K562 (cell line): ENCODE results near the gene FRMD5. TPM values are rescaled to one million over a fixed set of nuclear protein-coding genes. Genes with fewer than 3 reads are reported as not detected.

ENCODE experiments used
- ATAC-seq: fragments of 200-7000 bp; cut with Tn5 transposase; 3 replicates; pipeline ENCODE4 v1.9.1; 2020; ENCODE audit warnings: moderate library complexity
- BruUV-seq: library from RNA; stranded (reverse); fragments of 400-500 nt; replicated peaks from 2 replicates; lab custom pipeline; 2021; lab: Mats Ljungman, UMichigan
- CTCF ChIA-PET: fragments of 300-600 bp; formaldehyde crosslinking; extraction: SDS; loops from one replicate; lab custom pipeline; 2021; ENCODE audit warnings: low intra/inter-chr PET ratio; lab: Yijun Ruan, JAX
- POLR2A ChIA-PET: fragments of 300-600, 350-650 bp; sonication (Branson Sonifier 250); formaldehyde crosslinking; extraction: SDS; loops from one replicate; lab custom pipeline; 2021; ENCODE audit warnings: antibody characterized with exemption, inconsistent platforms; lab: Yijun Ruan, JAX
- DNase-seq, 4 experiments: peaks; one replicate each; pipeline versions ENCODE4 v3.0.0 to v3.0.0-alpha.2; 2011 to 2018; ENCODE audit warnings: low spot score in 3 of 4, mixed read lengths in 3 of 4; ENCODE audit errors: extremely low read depth in 1 of 4
- FAIRE-seq: peaks from 2 replicates; lab custom pipeline; 2011; peaks lifted over from hg19 to GRCh38; lab: Jason Lieb, UNC
- H2AFZ ChIP-seq: 2 replicates; pipeline ENCODE4 v1.6.0; 2011; ENCODE audit warnings: low read depth, low read length, control low read depth, inconsistent platforms
- H3K27ac ChIP-seq: fragments of 200-600 bp; 3 replicates; pipeline ENCODE4 v1.8.0; 2011; ENCODE audit warnings: low read depth, mild to moderate bottlenecking, control low read depth, inconsistent platforms, low read length, moderate library complexity, mixed read lengths; ENCODE audit errors: extremely low read depth
- H3K27me3 ChIP-seq, 2 experiments: fragments of 300-600 bp in 1 of 2; 2 replicates in 1 of 2; 3 replicates in 1 of 2; pipeline versions ENCODE4 v1.6.0 to v1.8.0; 2011; ENCODE audit warnings: inconsistent platforms in 2 of 2, low read length in 2 of 2, mild to moderate bottlenecking in 1 of 2, mixed read lengths in 1 of 2, moderate library complexity in 1 of 2; ENCODE audit not compliant: control insufficient read depth in 2 of 2, insufficient read depth in 2 of 2
- H3K36me3 ChIP-seq: fragments of 300-600 bp; 3 replicates; pipeline ENCODE4 v1.8.0; 2011; ENCODE audit warnings: mild to moderate bottlenecking, low read length, inconsistent platforms; ENCODE audit not compliant: control insufficient read depth, insufficient read depth
- H3K4me1 ChIP-seq, 2 experiments: fragments of 200-600 bp in 1 of 2; replicated peaks in 1 of 2; 2 replicates in 1 of 2; 3 replicates in 1 of 2; pipeline versions ENCODE4 v1.5.1 to v1.8.0; 2011; ENCODE audit warnings: inconsistent platforms in 2 of 2, low read length in 2 of 2, mild to moderate bottlenecking in 1 of 2, mixed read lengths in 1 of 2, moderate library complexity in 1 of 2; ENCODE audit not compliant: control insufficient read depth in 2 of 2, insufficient read depth in 2 of 2
- H3K4me2 ChIP-seq: 2 replicates; pipeline ENCODE4 v1.6.1; 2011; ENCODE audit warnings: low read length, control low read depth, inconsistent platforms, mixed read lengths; ENCODE audit not compliant: insufficient read depth
- H3K4me3 ChIP-seq: fragments of 200-600 bp; sonication (generic), shearing (Covaris generic); 2 replicates; pipeline ENCODE4 v1.5.1; 2016; ENCODE audit warnings: control low read depth, inconsistent platforms
- H3K79me2 ChIP-seq: fragments of 200-600 bp; 3 replicates; pipeline ENCODE4 v1.8.0; 2011; ENCODE audit warnings: low read length, inconsistent platforms; ENCODE audit not compliant: control insufficient read depth, insufficient read depth
- H3K9ac ChIP-seq, 2 experiments: 2 replicates each; pipeline versions ENCODE4 v1.6.0 to v1.6.1; 2011; ENCODE audit warnings: low read depth in 2 of 2, low read length in 2 of 2, control low read depth in 1 of 2, inconsistent platforms in 1 of 2, mild to moderate bottlenecking in 1 of 2, mixed read lengths in 1 of 2; ENCODE audit not compliant: insufficient read depth in 1 of 2
- H3K9me1 ChIP-seq: one replicate; pipeline ENCODE4 v1.6.0; 2011; ENCODE audit warnings: inconsistent platforms, mild to moderate bottlenecking, low read length, moderate library complexity; ENCODE audit not compliant: control insufficient read depth, insufficient read depth
- H3K9me3 ChIP-seq: replicated peaks from 2 replicates; pipeline ENCODE4 v1.5.1; 2011; ENCODE audit warnings: low read depth, low read length, inconsistent platforms; ENCODE audit not compliant: control insufficient read depth, insufficient read depth
- H4K20me1 ChIP-seq: replicated peaks from 2 replicates; pipeline ENCODE4 v1.6.1; 2011; ENCODE audit warnings: low read length, inconsistent platforms, mixed read lengths; ENCODE audit not compliant: control insufficient read depth, insufficient read depth
- CBFA2T2 ChIP-seq: fragments of 450-650 bp; conservative IDR thresholded peaks from 2 replicates; pipeline ENCODE4 v1.6.1; 2017; ENCODE audit warnings: mild to moderate bottlenecking
- CSDE1 ChIP-seq, 2 experiments: fragments of 450-650 bp; IDR thresholded peaks; 2 replicates each; pipeline ENCODE4 v1.6.1; 2016; ENCODE audit warnings: mild to moderate bottlenecking in 1 of 2
- FOXA3 ChIP-seq, 2 experiments: fragments of 450-650 bp in 1 of 2; sonication (generic) in 1 of 2; formaldehyde crosslinking; IDR thresholded peaks in 1 of 2; conservative IDR thresholded peaks in 1 of 2; 2 replicates each; pipeline versions ENCODE4 v1.4.0 to v1.8.0; 2020 to 2022; ENCODE audit warnings: mild to moderate bottlenecking in 2 of 2, missing genetic modification reagents in 1 of 2
- GATAD2A ChIP-seq: fragments of 450-650 bp; IDR thresholded peaks from 2 replicates; pipeline ENCODE4 v1.6.1; 2017
- GTF2A2 ChIP-seq: IDR thresholded peaks from 2 replicates; pipeline ENCODE4 v1.6.1; 2016; ENCODE audit warnings: mild to moderate bottlenecking, missing genetic modification characterization, missing compliant biosample characterization
- HNRNPK ChIP-seq: fragments of 200-400 bp; formaldehyde crosslinking; IDR thresholded peaks from one replicate; pipeline ENCODE4 v1.6.1; 2018; ENCODE audit warnings: mild to moderate bottlenecking, low read depth, low read length; ENCODE audit not compliant: poor library complexity, severe bottlenecking
- NCOA1 ChIP-seq: fragments of 450-650 bp; IDR thresholded peaks from 2 replicates; pipeline ENCODE4 v1.6.1; 2016; ENCODE audit warnings: low read depth
- NKRF ChIP-seq: fragments of 450-650 bp; IDR thresholded peaks from 2 replicates; pipeline ENCODE4 v1.6.1; 2016; ENCODE audit warnings: borderline replicate concordance
- PHTF2 ChIP-seq: fragments of 250-450 bp; sonication (Bioruptor Pico); IDR thresholded peaks from 2 replicates; pipeline ENCODE4 v1.5.0; 2021; ENCODE audit warnings: mild to moderate bottlenecking
- SOX6 ChIP-seq: fragments of 450-650 bp; IDR thresholded peaks from 2 replicates; pipeline ENCODE4 v1.6.1; 2014; ENCODE audit warnings: mild to moderate bottlenecking
- SP1 ChIP-seq: sonication (generic); formaldehyde crosslinking; IDR thresholded peaks from 2 replicates; pipeline ENCODE4 v1.8.1; 2022; ENCODE audit warnings: mild to moderate bottlenecking, missing genetic modification reagents
- SPI1 ChIP-seq: IDR thresholded peaks from 2 replicates; pipeline ENCODE4 v1.6.1; 2011; ENCODE audit warnings: low read depth, low read length, control low read depth, borderline replicate concordance
- SRSF3 ChIP-seq: fragments of 200-400 bp; formaldehyde crosslinking; IDR thresholded peaks from 2 replicates; pipeline ENCODE4 v1.6.1; 2016; ENCODE audit warnings: mild to moderate bottlenecking, low read length, moderate library complexity; ENCODE audit not compliant: insufficient read depth
- ZBED1 ChIP-seq: IDR thresholded peaks from 2 replicates; pipeline ENCODE4 v1.6.1; 2014
- ZNF124 ChIP-seq: sonication (generic); formaldehyde crosslinking; IDR thresholded peaks from 2 replicates; pipeline ENCODE4 v1.8.1; 2022; ENCODE audit warnings: missing genetic modification reagents
- ZNF143 ChIP-seq: sonication (generic); formaldehyde crosslinking; IDR thresholded peaks from 2 replicates; pipeline ENCODE4 v1.9.0; 2022; ENCODE audit warnings: mild to moderate bottlenecking, missing genetic modification reagents
- WGBS: fragments of 100-300 bp; shearing (Covaris generic); methylation state at CpG from one replicate; pipeline ENCODE4 v1.1.6; 2016; ENCODE audit warnings: low coverage, mixed read lengths; ENCODE audit not compliant: insufficient coverage; ENCODE audit errors: missing lambda C conversion rate; 5-methylcytosine and 5-hydroxymethylcytosine counted together
- in situ Hi-C: fragments of 300-500 bp; cut with MboI; formaldehyde crosslinking; loops from 4 replicates; pipeline ENCODE4 v1.15.0; 2018; ENCODE audit warnings: inconsistent platforms, mixed read lengths
- intact Hi-C: fragments of 100-400 bp; cut with micrococcal nuclease; formaldehyde crosslinking; loops from 2 replicates; pipeline ENCODE4 v1.14.2; 2022
- polyA plus RNA-seq, 8 experiments: library from polyadenylated mRNA; depleted of rRNA in 4 of 8; stranded (reverse) in 5 of 8; unstranded in 3 of 8; fragments of >200 nt; fragmentation: Nextera tagmentation in 2 of 8; fragmentation: Illumina TruSeq in 1 of 8; extraction: Ambion mirVana in 2 of 8; extraction: Trizol in 1 of 8; gene quantifications; 2 replicates each; pipeline versions ENCODE4 v1.2.1 to v1.2.3, GENCODE V29; 2011 to 2014; ENCODE audit warnings: inconsistent platforms in 1 of 8, missing spikeins in 1 of 8
- total RNA-seq, 7 experiments: library from RNA; depleted of rRNA in 6 of 7; stranded (reverse); fragments of >200 nt in 6 of 7; fragmentation: Illumina TruSeq in 2 of 7; extraction: Trizol in 2 of 7; gene quantifications; 2 replicates each; pipeline versions ENCODE4 v1.2.1 to v1.2.3, GENCODE V29; 2011 to 2021; ENCODE audit warnings: low replicate concordance in 1 of 7
- TF ChIP-seq, protein P1 (sequence below), 2 experiments: fragments of 450-650 bp; IDR thresholded peaks; 2 replicates each; pipeline ENCODE4 v1.6.1; 2016

Gene FRMD5
- total and polyA plus RNA-seq, 9 of the 15 experiments (the other 6 are each of a cell fraction or from before 2014, with no cell fraction given), result 0.13 to 0.38 TPM; not detected in 7

DNA sequence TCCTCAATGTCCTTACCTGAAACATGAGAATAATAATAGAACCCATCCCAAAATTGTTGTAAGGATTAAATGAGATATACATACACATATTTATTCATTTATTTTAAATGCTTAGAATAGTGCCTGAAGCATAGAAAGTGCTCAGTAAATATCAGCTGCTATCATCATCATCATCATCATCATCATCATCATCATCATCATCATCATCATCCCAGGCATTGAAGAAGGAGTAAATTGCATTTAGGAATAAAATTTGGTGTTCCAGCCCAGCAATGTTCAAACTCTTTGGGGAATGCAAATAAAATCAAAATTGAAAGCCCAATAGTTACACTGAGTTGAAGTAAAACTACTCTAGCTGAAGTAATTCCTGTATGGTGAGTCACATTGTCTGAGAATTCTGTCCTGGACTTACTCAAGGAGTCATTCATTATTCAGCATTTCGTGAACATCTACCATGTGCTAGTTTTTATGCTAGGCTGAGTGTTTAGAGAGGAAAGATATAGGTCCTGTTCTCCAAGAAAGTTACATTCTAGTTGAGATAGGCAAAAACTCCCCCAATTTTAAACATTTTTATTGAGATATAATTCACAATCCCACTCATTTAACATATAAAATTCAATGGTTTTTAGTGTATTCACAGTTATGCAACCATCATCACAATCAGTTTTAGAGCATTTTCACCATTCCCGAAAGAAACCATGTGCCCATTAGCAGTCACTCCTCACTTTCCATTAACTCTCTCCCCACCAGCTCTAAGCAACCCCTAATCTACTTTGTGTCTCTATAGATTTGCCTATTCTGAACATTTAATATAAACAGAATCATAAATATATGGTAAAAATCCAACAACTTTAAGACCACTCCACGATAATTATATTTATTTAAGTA lies 107.2 kb downstream of the FRMD5 start:
- FAIRE-seq, result no peak

More for the DNA sequence above, 107.2 kb downstream of the FRMD5 start:
- no TSS peak for BruUV-seq
- ChIA-PET POLR2A (interaction anchor here (1.0 kb wide), 1 partner anchor 67 kb away, joined by 3 read pairs; no protein-coding TSS in a partner anchor), CTCF (no interaction called here)
- in situ Hi-C loops, result no loop called here
- DNase-seq (no peak), ATAC-seq (no peak)
- 0% methylated on average over 3 of the region's 3 CpGs for WGBS
- no peak overlapping the region for H3K4me3 ChIP-seq
- no peaks in the 10 kb centered on the region for H3K4me1 ChIP-seq
- H3K79me2 ChIP-seq, result no peaks in the 10 kb centered on the region
- no peak overlapping the region for H2AFZ ChIP-seq
- H3K9ac ChIP-seq, result no peak overlapping the region
- no peaks in the 10 kb centered on the region for H3K36me3 ChIP-seq
- H3K9me3 ChIP-seq, result no peaks in the 10 kb centered on the region
- no peak overlapping the region for H3K27ac ChIP-seq
- intact Hi-C loops, result no loop called here
- H4K20me1 ChIP-seq, result no peaks in the 10 kb centered on the region
- no peaks in the 10 kb centered on the region for H3K9me1 ChIP-seq
- TF ChIP-seq NKRF (no peak), SPI1 (no peak), SRSF3 (no peak), FOXA3 (CRISPR knock-in tag; conservative IDR thresholded peaks at IDR 0.05 in 1 of 2, IDR thresholded peaks at IDR 0.05 in 1 of 2) (no peak), SP1 (no peak), ZNF143 (CRISPR knock-in tag) (no peak), GATAD2A (no peak), PHTF2 (CRISPR knock-in tag) (no peak), HNRNPK (no peak), SOX6 (no peak), NCOA1 (no peak), GTF2A2 (tag) (no peak), ZNF124 (CRISPR knock-in tag) (no peak), CSDE1 (IDR thresholded peaks at IDR 0.05) (no peak), ZBED1 (no peak), CBFA2T2 (no peak)
- TF ChIP-seq, protein P1, sequence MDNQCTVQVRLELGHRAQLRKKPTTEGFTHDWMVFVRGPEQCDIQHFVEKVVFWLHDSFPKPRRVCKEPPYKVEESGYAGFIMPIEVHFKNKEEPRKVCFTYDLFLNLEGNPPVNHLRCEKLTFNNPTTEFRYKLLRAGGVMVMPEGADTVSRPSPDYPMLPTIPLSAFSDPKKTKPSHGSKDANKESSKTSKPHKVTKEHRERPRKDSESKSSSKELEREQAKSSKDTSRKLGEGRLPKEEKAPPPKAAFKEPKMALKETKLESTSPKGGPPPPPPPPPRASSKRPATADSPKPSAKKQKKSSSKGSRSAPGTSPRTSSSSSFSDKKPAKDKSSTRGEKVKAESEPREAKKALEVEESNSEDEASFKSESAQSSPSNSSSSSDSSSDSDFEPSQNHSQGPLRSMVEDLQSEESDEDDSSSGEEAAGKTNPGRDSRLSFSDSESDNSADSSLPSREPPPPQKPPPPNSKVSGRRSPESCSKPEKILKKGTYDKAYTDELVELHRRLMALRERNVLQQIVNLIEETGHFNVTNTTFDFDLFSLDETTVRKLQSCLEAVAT (IDR thresholded peaks at IDR 0.05), result no peak
- no peak overlapping the region for H3K4me2 ChIP-seq
- H3K27me3 ChIP-seq, result peaks cover 0 to 3% of the 10 kb centered on the region in 2 experiments; a peak in 2 of 5 replicates
